Measurements from ENCODE around the gene JAK1.

GRCh38 chr1:64834734-64835133 is 131.6 kb downstream of the JAK1 start:
- TF ChIP-seq USF1 (IDR thresholded peaks at IDR 0.05; ENCODE audit: borderline replicate concordance, extremely low read length, insufficient read depth, low read depth, low read length) (no peak), CTCF (IDR thresholded peaks at IDR 0.05 in 2 of 3, conservative IDR thresholded peaks at IDR 0.05 in 1 of 3; ENCODE audit: control insufficient read depth in 2 of 3, extremely low read depth in 1 of 3, insufficient read depth in 1 of 3, low read depth in 3 of 3, low read length in 3 of 3) (no peak), FOXK2 (IDR thresholded peaks at IDR 0.05) (no peak), RCOR1 (conservative IDR thresholded peaks at IDR 0.05; ENCODE audit: low read depth, low read length) (no peak)
